LNCAP (cell line): Measurements from ENCODE around the gene USP35.

Experiments
- TF ChIP-seq, protein P1 (sequence below): fragments of 450-650 bp; IDR thresholded peaks from 2 replicates; pipeline ENCODE4 v1.5.1; 2017; ENCODE audit warnings: mild to moderate bottlenecking

Gene USP35

DNA sequence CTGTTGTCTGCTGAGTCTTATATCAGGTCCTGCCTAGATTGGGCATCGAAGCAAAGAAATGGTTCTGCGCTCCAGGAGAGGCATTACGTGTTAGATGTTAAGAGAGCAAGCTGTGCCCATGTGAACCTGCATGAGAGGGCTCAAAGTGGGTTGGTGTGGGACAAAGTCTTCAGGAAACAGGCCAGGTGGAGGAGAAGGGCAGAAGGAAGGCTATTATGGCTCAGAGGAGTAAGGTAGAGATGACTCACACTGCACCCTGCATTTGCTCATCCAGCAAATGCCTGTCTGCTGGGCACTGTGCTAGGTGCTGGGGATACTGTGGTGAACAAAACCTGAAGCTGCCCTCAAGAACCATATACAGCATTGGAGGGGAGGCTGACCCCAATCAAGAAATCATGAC is 5.8 kb downstream of the USP35 start:
- TF ChIP-seq, protein P1, sequence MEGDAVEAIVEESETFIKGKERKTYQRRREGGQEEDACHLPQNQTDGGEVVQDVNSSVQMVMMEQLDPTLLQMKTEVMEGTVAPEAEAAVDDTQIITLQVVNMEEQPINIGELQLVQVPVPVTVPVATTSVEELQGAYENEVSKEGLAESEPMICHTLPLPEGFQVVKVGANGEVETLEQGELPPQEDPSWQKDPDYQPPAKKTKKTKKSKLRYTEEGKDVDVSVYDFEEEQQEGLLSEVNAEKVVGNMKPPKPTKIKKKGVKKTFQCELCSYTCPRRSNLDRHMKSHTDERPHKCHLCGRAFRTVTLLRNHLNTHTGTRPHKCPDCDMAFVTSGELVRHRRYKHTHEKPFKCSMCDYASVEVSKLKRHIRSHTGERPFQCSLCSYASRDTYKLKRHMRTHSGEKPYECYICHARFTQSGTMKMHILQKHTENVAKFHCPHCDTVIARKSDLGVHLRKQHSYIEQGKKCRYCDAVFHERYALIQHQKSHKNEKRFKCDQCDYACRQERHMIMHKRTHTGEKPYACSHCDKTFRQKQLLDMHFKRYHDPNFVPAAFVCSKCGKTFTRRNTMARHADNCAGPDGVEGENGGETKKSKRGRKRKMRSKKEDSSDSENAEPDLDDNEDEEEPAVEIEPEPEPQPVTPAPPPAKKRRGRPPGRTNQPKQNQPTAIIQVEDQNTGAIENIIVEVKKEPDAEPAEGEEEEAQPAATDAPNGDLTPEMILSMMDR: no peak

DNA sequence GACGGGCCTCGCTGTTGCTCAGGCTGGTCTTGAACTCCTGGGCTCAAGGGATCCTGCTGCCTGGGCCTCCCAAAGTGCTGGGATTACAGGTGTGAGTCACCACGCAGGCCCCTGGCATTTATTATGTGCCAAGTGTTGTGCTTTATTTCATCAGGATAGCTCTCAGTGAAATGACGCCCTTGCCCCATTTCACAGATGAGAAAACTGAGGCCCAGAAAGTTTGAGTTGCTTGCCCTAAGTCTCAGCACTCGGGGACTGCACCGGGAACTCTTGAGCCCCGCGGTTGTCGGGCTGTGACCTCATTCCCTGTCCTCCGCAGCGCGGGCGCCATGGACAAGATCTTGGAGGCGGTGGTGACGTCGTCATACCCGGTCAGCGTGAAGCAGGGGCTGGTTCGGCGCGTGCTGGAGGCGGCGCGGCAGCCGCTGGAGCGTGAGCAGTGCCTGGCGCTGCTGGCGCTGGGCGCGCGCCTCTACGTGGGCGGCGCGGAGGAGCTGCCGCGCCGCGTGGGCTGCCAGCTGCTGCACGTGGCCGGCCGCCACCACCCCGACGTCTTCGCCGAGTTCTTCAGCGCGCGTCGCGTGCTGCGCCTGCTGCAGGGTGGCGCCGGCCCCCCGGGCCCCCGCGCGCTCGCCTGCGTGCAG is 7.3 kb downstream of the USP35 start:
- TF ChIP-seq, protein P1: no peak

DNA sequence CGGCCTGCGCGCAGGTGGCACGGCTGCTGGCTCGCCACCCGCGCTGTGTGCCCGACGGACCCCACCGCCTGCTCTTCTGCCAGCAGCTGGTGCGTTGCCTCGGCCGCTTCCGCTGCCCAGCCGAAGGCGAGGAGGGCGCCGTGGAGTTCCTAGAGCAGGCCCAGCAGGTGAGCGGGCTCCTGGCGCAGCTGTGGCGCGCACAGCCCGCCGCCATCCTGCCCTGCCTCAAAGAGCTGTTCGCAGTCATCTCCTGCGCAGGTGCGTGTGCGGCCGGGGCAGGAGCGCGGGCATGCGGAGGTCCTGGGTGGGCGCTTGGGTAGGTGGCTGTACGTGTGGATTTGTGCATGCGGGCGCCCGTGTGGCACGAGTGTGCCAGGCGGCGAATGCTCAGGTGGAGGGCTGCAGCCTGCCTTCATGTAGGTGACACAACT is 8.0 kb downstream of the USP35 start:
- TF ChIP-seq, protein P1: no peak

DNA sequence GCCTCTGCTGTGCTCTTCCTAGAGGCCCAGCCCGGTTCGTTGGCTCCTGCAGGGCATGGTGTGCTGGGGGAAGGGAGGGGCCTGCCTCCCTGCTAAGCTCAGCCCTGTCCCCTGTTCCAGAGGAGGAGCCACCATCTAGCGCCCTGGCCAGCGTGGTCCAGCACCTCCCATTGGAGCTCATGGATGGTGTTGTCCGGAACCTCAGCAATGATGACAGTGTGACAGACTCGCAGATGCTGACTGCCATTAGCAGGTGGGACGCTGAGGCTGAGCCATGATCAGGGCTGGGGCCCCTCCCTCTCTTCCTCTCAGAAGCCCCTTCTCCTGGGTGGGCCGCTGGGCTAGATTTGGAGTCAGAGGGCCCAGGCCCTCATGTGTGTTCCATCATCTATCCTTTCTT is 9.1 kb downstream of the USP35 start:
- TF ChIP-seq, protein P1: no peak

DNA sequence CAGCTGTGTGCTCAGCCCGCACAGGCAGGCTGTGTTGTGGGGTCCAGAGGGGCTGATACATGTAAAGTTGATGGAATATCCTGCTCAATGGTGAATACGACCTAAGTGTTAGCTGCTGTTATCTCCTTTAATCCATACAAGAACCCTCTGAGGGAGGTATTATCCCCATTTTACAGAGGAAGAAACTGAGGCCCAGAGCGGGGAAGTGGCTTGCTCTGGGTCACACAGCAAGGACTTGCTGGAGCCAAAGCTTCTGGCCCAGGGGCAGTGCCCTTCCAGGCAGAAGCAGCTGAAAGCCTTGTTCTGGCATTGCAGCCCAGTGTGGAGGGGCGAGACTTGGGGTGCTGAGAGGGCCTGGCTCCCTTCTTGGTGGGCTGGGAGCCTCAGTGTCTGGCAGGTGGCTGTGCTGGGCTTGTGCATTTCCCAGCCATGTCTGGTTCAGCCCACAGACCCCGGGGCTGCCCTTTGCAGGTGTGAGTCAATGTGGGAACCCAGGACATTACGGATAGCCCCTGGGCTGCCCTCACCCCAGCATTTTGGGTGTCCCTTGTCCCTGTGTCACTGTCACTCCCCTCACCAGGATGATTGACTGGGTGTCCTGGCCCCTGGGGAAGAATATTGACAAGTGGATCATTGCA is 10.4 kb downstream of the USP35 start:
- TF ChIP-seq, protein P1: no peak

DNA sequence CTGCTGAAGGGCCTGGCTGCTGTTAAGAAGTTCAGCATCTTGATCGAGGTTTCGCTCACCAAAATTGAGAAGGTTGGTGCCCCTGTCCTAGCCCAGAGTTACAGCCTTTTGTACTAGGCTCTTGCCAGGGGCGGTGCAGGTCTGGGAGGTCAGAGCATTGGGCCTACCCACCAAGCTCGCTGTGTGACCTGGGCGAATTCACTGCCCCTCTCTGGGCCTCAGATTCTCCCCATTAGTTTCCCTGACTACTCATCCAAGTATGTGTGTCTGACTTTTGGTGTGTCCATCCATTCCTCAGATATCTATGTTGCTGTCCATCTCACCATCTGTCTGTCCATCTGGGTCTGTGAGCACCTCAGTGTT is 10.9 kb downstream of the USP35 start:
- TF ChIP-seq, protein P1: no peak

DNA sequence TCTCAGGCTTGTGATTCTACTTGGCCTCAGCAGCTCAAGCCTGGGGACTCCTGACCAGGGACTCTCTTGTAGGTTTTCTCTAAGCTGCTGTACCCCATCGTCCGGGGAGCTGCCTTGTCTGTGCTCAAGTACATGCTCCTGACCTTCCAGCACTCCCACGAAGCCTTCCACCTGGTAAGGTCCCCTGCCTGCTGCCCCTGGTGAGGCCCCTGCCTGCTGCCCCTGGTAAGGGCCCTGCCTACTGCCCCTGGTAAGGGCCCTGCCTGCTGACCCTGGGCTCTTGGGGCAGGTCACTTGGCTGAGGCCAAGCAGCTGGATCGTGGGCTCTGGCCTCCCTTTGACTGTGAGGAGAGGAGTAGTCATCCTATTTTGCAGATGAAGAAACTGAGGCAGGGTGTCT is 11.3 kb downstream of the USP35 start:
- TF ChIP-seq, protein P1: no peak
